PC-9 (cell line): Measurements from ENCODE around the gene ZNRF3. TPM values are rescaled to one million over a fixed set of nuclear protein-coding genes. Genes with fewer than 3 reads are reported as not detected.

Experiments used
- BruUV-seq: library from RNA; stranded (reverse); fragments of 400-500 nt; replicated peaks from 2 replicates; lab custom pipeline; 2021; lab: Mats Ljungman, UMichigan
- CTCF ChIA-PET: fragments of 300-600 bp; sonication (Branson Sonifier 250); formaldehyde crosslinking; loops from one replicate; lab custom pipeline; 2022; ENCODE audit warnings: antibody characterized with exemption; lab: Charles Lee
- POLR2A ChIA-PET: fragments of 300-600 bp; sonication (Branson Sonifier 250); formaldehyde crosslinking; loops from one replicate; lab custom pipeline; 2022; ENCODE audit warnings: antibody characterized with exemption; ENCODE audit not compliant: unreplicated experiment; lab: Charles Lee
- DNase-seq, 2 experiments: peaks; one replicate each; pipeline versions ENCODE4 v3.0.0 to v3.0.0-alpha.2; 2015 to 2022; ENCODE audit warnings: mixed read lengths in 1 of 2
- H2AFZ ChIP-seq: fragments of 200-600 bp; sonication (generic); 2 replicates; pipeline ENCODE4 v1.8.1; 2017; ENCODE audit warnings: antibody characterized with exemption
- H3F3A ChIP-seq: fragments of 200-600 bp; sonication (generic); 2 replicates; pipeline ENCODE4 v1.8.1; 2017; ENCODE audit warnings: antibody characterized with exemption, mild to moderate bottlenecking, low read depth; ENCODE audit not compliant: insufficient read depth
- H3K27ac ChIP-seq: fragments of 200-600 bp; sonication (generic); 2 replicates; pipeline ENCODE4 v1.6.1; 2016; ENCODE audit warnings: mixed run types
- H3K27me3 ChIP-seq: fragments of 200-600 bp; sonication (generic); 2 replicates; pipeline ENCODE4 v1.6.1; 2016; ENCODE audit warnings: low read depth, mixed run types; ENCODE audit not compliant: insufficient read depth
- H3K36me3 ChIP-seq: fragments of 200-600 bp; sonication (generic); 2 replicates; pipeline ENCODE4 v1.6.1; 2016; ENCODE audit warnings: low read depth, mixed run types
- H3K4me1 ChIP-seq: fragments of 200-600 bp; sonication (generic); replicated peaks from 2 replicates; pipeline ENCODE4 v1.6.1; 2016; ENCODE audit warnings: mixed run types; ENCODE audit not compliant: insufficient read depth
- H3K4me2 ChIP-seq: fragments of 200-600 bp; sonication (generic); 2 replicates; pipeline ENCODE4 v1.6.1; 2017; ENCODE audit warnings: mixed run types
- H3K4me3 ChIP-seq: fragments of 200-600 bp; sonication (generic); 2 replicates; pipeline ENCODE4 v1.6.1; 2016; ENCODE audit warnings: mixed run types
- H3K79me2 ChIP-seq: fragments of 200-600 bp; sonication (generic); 2 replicates; pipeline ENCODE4 v1.6.1; 2017; ENCODE audit warnings: low read depth, mixed run types
- H3K9me2 ChIP-seq: fragments of 200-600 bp; sonication (generic); 2 replicates; pipeline ENCODE4 v1.8.1; 2017; ENCODE audit warnings: mild to moderate bottlenecking; ENCODE audit not compliant: insufficient read depth
- H3K9me3 ChIP-seq: fragments of 200-600 bp; sonication (generic); 2 replicates; pipeline ENCODE4 v1.8.1; 2016; ENCODE audit warnings: low read depth; ENCODE audit not compliant: insufficient read depth
- H4K20me1 ChIP-seq: fragments of 200-600 bp; sonication (generic); 2 replicates; pipeline ENCODE4 v1.8.1; 2017; ENCODE audit not compliant: insufficient read depth
- CTCF ChIP-seq: fragments of 200-600 bp; sonication (generic); conservative IDR thresholded peaks from 2 replicates; pipeline ENCODE4 v1.6.1; 2017; ENCODE audit warnings: mixed run types, antibody characterized with exemption, mild to moderate bottlenecking, moderate library complexity
- EZH2 ChIP-seq: fragments of 200-600 bp; sonication (generic); IDR thresholded peaks from 2 replicates; pipeline ENCODE4 v1.8.0; 2017; ENCODE audit warnings: antibody characterized with exemption, low read depth
- intact Hi-C: fragments of 100-400 bp; cut with micrococcal nuclease; formaldehyde crosslinking; loops from one replicate; pipeline ENCODE4 v1.10.0; 2022; ENCODE audit not compliant: unreplicated experiment
- total RNA-seq: library from RNA; stranded (reverse); gene quantifications from 2 replicates; pipeline ENCODE4 v1.2.3, GENCODE V29; 2021

ZNRF3 gene
- total RNA-seq, 1 experiment from 2014 or later, result 5.2 TPM

DNA sequence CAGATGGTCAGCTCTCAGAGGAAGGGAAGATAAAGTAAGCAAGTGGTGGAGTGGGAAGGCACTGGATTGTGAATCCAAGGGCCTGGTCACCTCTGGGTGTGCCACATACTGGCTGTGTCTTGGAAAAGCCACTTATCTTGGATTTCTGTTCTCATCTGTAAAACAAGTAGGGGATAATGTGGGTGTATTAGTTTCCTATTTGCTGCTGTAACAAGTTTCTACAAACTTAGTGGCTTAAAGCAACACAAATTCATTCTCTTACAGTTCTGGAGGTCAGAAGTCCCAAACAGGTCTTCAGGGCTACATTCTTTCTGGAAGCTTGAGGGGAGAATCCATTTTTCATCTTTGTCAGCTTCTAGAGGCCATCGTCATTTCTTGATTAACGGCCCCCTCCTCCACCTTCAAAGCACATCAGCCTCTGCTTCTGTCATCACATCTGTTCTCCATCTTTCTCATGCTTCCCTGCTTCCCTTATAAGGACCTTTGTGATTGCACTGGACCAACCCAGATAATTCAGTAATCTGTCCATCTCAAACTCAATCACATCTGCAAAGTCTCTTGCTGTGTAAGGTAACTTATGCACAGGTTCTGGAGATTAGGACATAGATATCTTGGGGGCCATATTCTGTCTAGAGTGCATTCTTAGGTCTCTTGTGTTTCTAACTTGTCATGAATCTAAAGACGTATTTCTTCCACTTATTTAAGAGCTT is 102.4 kb downstream of the ZNRF3 start:
- no peak overlapping the region for H3K27ac ChIP-seq
- DNase-seq, result no peak
- peaks cover 22% of the 10 kb centered on the region for H3K4me1 ChIP-seq
- no peak overlapping the region for H2AFZ ChIP-seq
- H3K4me3 ChIP-seq, result no peak overlapping the region
- H4K20me1 ChIP-seq, result peaks cover 8% of the 10 kb centered on the region; the same call in 1 of the 2 replicates
- no peaks in the 10 kb centered on the region for H3K27me3 ChIP-seq
- no peaks in the 10 kb centered on the region for H3K9me3 ChIP-seq
- 0 out of 2 replicates have a peak, but pooled peaks cover 3% of the 10 kb centered on the region for H3K79me2 ChIP-seq
- ChIA-PET POLR2A (no interaction called here), CTCF (no interaction called here)
- peak overlapping the region; percentile 26 for H3K4me2 ChIP-seq
- no TSS peak for BruUV-seq
- TF ChIP-seq EZH2 (no peak), CTCF (no peak)
- H3K36me3 ChIP-seq, result peaks cover 12% of the 10 kb centered on the region
- no peaks in the 10 kb centered on the region for H3K9me2 ChIP-seq
- intact Hi-C loops, result no loop called here
- H3F3A ChIP-seq, result no peaks in the 10 kb centered on the region

DNA sequence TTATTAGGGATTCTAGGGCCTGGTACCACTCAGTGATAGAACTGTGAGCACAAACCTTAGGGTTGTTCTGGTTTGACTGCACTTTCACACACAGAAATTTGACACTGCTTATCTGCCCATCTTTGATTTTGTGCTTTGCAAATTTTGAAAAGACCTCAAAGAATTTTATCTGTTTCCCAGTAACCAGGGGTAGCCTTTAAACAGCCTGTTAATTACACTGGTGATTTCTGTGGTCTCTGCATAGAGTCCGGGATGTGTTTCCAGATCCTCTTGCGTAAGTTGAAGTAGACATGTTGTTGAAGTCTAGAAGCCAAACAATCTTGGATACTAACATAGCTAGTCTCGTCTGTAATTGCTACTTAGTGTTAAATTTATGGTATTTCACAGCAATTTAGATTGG is 103.0 kb downstream of the ZNRF3 start:
- peaks cover 8% of the 10 kb centered on the region; the same call in 1 of the 2 replicates for H4K20me1 ChIP-seq
- no peaks in the 10 kb centered on the region for H3K27me3 ChIP-seq
- no peak overlapping the region for H2AFZ ChIP-seq
- ChIA-PET CTCF (no interaction called here), POLR2A (no interaction called here)
- H3F3A ChIP-seq, result no peaks in the 10 kb centered on the region
- no peak overlapping the region for H3K27ac ChIP-seq
- H3K9me3 ChIP-seq, result no peaks in the 10 kb centered on the region
- TF ChIP-seq EZH2, result no peak
- TF ChIP-seq CTCF, result no peak
- H3K36me3 ChIP-seq, result peaks cover 12% of the 10 kb centered on the region
- H3K4me1 ChIP-seq, result peaks cover 22% of the 10 kb centered on the region
- peak overlapping the region; percentile 26 for H3K4me2 ChIP-seq
- peak in 1 of 2 experiments; percentile 61 for DNase-seq
- no TSS peak for BruUV-seq
- no peaks in the 10 kb centered on the region for H3K9me2 ChIP-seq
- 0 out of 2 replicates have a peak, but pooled peaks cover 3% of the 10 kb centered on the region for H3K79me2 ChIP-seq
- intact Hi-C loops, result no loop called here
- H3K4me3 ChIP-seq, result no peak overlapping the region

GRCh38 chr22:28988457-28988856 is 105.1 kb downstream of the ZNRF3 start:
- H3K9me3 ChIP-seq, result no peaks in the 10 kb centered on the region
- H2AFZ ChIP-seq, result no peak overlapping the region
- H3K4me1 ChIP-seq, result peaks cover 20% of the 10 kb centered on the region
- H3K4me3 ChIP-seq, result no peak overlapping the region
- H4K20me1 ChIP-seq, result peaks cover 8% of the 10 kb centered on the region; the same call in 1 of the 2 replicates
- no peak overlapping the region for H3K27ac ChIP-seq
- ChIA-PET POLR2A (no interaction called here), CTCF (no interaction called here)
- peaks cover 12% of the 10 kb centered on the region for H3K36me3 ChIP-seq
- DNase-seq, result no peak
- H3F3A ChIP-seq, result no peaks in the 10 kb centered on the region
- no TSS peak for BruUV-seq
- H3K9me2 ChIP-seq, result no peaks in the 10 kb centered on the region
- no peak overlapping the region for H3K4me2 ChIP-seq
- 0 out of 2 replicates have a peak, but pooled peaks cover 2% of the 10 kb centered on the region for H3K79me2 ChIP-seq
- no peaks in the 10 kb centered on the region for H3K27me3 ChIP-seq
- intact Hi-C loops, result no loop called here
- TF ChIP-seq EZH2 (no peak), CTCF (no peak)
